GM10248 (cell line): ENCODE data around the gene STAB1.

Experiments used
- CTCF ChIA-PET: fragments of 300-600 bp; sonication (Branson Sonifier 250); formaldehyde crosslinking; extraction: SDS; loops from one replicate; lab custom pipeline; 2021; ENCODE audit warnings: antibody characterized with exemption; lab: Yijun Ruan, JAX
- POLR2A ChIA-PET: fragments of 350-650 bp; sonication (Branson Sonifier 250); formaldehyde crosslinking; extraction: SDS; loops from one replicate; lab custom pipeline; 2020; ENCODE audit warnings: antibody characterized with exemption; lab: Yijun Ruan, JAX
- DNase-seq: peaks from one replicate; pipeline ENCODE4 v3.0.0; 2012; ENCODE audit errors: extremely low spot score
- CTCF ChIP-seq: IDR thresholded peaks from 2 replicates; pipeline ENCODE4 v1.5.1; 2012; ENCODE audit warnings: mild to moderate bottlenecking, low read depth; ENCODE audit errors: extremely low read depth, missing control alignments, control extremely low read depth

The STAB1 gene

GRCh38 chr3:52555056-52555455 lies 59.9 kb downstream of the STAB1 start:
- TF ChIP-seq CTCF: no peak
- ChIA-PET POLR2A (interaction anchor here (1.3 kb wide), 1 partner anchor 19 kb away, joined by 3 read pairs; the partner anchor contains the start of gene UQCC5), CTCF (no interaction called here)
- DNase-seq: no peak

GRCh38 chr3:52557011-52557960 lies 62.1 kb downstream of the STAB1 start:
- POLR2A ChIA-PET: no interaction called here
- CTCF ChIA-PET: interaction anchor here (0.7 to 1.3 kb wide), 3 partner anchors 11 to 16 kb away, joined by 3 read pairs; no protein-coding TSS in a partner anchor
- no peak for TF ChIP-seq CTCF
- DNase-seq: no peak

GRCh38 chr3:52558436-52558835 lies 63.3 kb downstream of the STAB1 start:
- TF ChIP-seq CTCF: no peak
- ChIA-PET CTCF (interaction anchor here (1.3 kb wide), 1 partner anchor 15 kb away, joined by 3 read pairs; no protein-coding TSS in a partner anchor), POLR2A (no interaction called here)
- no peak for DNase-seq

GRCh38 chr3:52561028-52561747 lies 66.0 kb downstream of the STAB1 start:
- POLR2A ChIA-PET: interaction anchor here (1.6 kb wide), 1 partner anchor 25 kb away, joined by 4 read pairs; the partner anchor contains the start of gene UQCC5

GRCh38 chr3:52563984-52564383 lies 68.8 kb downstream of the STAB1 start:
- CTCF ChIA-PET: no interaction called here

More at GRCh38 chr3:52561028-52561747, 66.0 kb downstream of the STAB1 start:
- no peak for DNase-seq
- CTCF ChIA-PET: interaction anchor here (0.6 to 1.8 kb wide), 5 partner anchors 9 to 81 kb away, joined by 3 to 5 read pairs (median 3); no protein-coding TSS in a partner anchor
- TF ChIP-seq CTCF: no peak

More at GRCh38 chr3:52563984-52564383, 68.8 kb downstream of the STAB1 start:
- no peak for DNase-seq
- POLR2A ChIA-PET: no interaction called here
- no peak for TF ChIP-seq CTCF
